ENCODE measurements around the gene FLNB. TPM values are rescaled to one million over a fixed set of nuclear protein-coding genes. Genes with fewer than 3 reads are reported as not detected.

FLNB gene
- total RNA-seq, 1 donor from 2014 or later: 34.8 TPM

DNA sequence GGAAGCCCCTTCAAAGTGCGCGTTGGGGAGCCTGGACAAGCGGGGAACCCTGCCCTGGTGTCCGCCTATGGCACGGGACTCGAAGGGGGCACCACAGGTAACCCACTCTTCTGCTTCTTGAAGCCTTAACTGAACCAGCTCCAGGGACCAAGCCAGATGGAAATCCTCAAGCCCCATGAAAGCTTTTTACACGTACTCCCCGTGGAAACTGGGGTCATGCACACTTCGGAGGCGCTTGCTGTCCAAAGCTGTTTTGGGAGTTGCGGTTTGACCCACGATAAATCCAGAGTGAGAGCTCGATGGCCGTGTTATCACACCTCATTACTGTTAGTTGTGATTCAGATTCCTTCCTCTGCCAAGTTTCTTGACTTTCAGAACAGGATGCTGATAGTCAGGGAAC lies 155.0 kb downstream of the FLNB start:
- H3K4me3 ChIP-seq: no peak overlapping the region
- H3K36me3 ChIP-seq: peaks cover 36% of the 10 kb centered on the region
- H3K27me3 ChIP-seq (ENCODE audit: low read depth): no peaks in the 10 kb centered on the region
- no peaks in the 10 kb centered on the region for H3K9me3 ChIP-seq (replicated peaks)
- DNase-seq: no peak
- intact Hi-C loops (cut with micrococcal nuclease): no loop called here
- TF ChIP-seq, protein P1, sequence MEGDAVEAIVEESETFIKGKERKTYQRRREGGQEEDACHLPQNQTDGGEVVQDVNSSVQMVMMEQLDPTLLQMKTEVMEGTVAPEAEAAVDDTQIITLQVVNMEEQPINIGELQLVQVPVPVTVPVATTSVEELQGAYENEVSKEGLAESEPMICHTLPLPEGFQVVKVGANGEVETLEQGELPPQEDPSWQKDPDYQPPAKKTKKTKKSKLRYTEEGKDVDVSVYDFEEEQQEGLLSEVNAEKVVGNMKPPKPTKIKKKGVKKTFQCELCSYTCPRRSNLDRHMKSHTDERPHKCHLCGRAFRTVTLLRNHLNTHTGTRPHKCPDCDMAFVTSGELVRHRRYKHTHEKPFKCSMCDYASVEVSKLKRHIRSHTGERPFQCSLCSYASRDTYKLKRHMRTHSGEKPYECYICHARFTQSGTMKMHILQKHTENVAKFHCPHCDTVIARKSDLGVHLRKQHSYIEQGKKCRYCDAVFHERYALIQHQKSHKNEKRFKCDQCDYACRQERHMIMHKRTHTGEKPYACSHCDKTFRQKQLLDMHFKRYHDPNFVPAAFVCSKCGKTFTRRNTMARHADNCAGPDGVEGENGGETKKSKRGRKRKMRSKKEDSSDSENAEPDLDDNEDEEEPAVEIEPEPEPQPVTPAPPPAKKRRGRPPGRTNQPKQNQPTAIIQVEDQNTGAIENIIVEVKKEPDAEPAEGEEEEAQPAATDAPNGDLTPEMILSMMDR (IDR thresholded peaks at IDR 0.05; ENCODE audit: borderline replicate concordance): no peak
- peaks cover 67% of the 10 kb centered on the region for H3K4me1 ChIP-seq
- H3K27ac ChIP-seq (replicated peaks): peak overlapping the region; percentile 88

DNA sequence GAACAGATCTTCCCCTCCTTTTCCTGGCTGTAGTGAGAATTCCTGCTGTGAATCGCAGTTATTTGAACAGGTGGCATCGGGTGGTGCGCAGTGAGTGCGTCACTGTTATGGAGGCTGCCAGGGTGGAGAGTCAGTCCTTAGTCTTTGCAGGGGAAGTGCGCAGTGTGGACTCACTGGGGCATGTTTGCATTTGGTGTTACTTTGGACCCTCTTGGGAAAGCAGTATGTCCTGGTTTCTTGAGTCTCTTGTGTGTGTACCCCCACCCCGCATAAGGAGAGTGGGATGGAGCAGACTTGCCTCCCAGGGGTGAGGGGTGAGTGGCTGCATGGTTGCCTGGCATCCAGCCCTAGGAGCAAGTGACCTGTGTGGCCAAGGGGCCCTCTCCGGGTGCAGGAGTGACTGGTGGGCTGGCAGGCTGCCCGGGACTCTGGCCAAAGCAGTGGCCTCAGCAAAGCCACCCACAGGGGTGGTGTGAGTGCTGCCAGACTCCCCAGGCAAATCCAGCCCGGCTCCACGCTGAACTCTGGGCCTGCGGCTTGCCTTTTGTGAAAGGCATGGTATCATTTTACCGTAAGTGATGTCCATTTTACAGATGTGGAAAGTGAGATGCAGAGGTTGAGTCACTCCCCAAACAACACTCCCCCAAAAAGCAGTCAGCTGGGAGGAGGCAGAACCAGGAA lies 156.1 kb downstream of the FLNB start:
- TF ChIP-seq, protein P1 (IDR thresholded peaks at IDR 0.05; ENCODE audit: borderline replicate concordance): no peak
- Histone ChIP-seq H3K9me3 (replicated peaks) (no peaks in the 10 kb centered on the region), H3K4me3 (peak overlapping the region; percentile 44), H3K4me1 (peaks cover 70% of the 10 kb centered on the region), H3K27me3 (ENCODE audit: low read depth) (no peaks in the 10 kb centered on the region), H3K27ac (replicated peaks) (peak overlapping the region; percentile 88), H3K36me3 (peaks cover 38% of the 10 kb centered on the region)
- intact Hi-C loops (cut with micrococcal nuclease): no loop called here
- DNase-seq: peak; percentile 85

DNA sequence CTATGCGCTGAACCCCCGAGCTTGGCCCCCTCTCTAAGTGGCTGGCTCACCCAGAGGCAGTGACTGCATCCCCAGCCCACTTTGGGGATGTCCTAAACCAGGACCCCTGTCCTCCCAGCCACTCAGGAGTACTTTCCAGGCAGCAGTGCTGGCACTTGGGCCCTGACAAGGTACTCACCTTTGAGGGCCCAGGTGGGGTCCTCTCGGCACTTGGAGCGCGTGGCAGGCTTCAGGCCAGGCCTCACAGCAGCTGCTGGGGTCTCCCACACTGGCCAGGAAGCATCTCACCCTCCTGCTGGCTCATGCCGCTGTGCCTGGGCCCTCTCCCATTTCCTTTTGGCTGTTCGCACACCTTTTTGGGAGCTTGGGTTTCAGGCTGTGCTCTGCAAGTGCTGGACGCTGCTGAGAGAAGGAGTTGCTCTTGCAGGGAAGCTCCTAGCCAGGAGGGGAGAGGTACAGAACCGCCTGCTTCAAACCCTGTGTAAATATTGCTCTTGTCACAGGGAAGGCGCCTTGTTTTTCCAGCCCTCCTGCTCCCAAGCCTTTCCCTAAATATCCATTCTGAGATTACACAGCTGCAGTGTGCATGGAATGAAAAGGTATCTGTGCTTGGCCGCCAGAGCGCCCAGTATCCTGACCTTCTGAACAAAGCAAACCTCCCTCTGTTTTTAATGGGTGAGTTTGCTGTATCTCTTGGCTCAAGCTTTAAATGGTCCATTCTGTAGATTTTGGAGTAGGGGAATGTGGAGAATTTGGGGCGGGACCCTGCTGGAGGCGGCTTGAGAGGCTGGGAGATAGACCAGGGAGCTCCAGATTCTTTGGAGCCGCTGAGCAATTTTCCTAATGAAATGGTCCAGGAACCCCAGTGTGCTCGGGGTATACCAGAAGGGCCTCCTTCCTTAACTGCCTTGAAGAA lies 156.9 kb downstream of the FLNB start:
- intact Hi-C loops (cut with micrococcal nuclease): no loop called here
- peak overlapping the region; percentile 88 for H3K27ac ChIP-seq (replicated peaks)
- peaks cover 70% of the 10 kb centered on the region for H3K4me1 ChIP-seq
- H3K27me3 ChIP-seq (ENCODE audit: low read depth): no peaks in the 10 kb centered on the region
- peaks cover 38% of the 10 kb centered on the region for H3K36me3 ChIP-seq
- H3K4me3 ChIP-seq: peak overlapping the region; percentile 44
- H3K9me3 ChIP-seq (replicated peaks): no peaks in the 10 kb centered on the region
- DNase-seq: no peak
- TF ChIP-seq, protein P1 (IDR thresholded peaks at IDR 0.05; ENCODE audit: borderline replicate concordance): no peak

DNA sequence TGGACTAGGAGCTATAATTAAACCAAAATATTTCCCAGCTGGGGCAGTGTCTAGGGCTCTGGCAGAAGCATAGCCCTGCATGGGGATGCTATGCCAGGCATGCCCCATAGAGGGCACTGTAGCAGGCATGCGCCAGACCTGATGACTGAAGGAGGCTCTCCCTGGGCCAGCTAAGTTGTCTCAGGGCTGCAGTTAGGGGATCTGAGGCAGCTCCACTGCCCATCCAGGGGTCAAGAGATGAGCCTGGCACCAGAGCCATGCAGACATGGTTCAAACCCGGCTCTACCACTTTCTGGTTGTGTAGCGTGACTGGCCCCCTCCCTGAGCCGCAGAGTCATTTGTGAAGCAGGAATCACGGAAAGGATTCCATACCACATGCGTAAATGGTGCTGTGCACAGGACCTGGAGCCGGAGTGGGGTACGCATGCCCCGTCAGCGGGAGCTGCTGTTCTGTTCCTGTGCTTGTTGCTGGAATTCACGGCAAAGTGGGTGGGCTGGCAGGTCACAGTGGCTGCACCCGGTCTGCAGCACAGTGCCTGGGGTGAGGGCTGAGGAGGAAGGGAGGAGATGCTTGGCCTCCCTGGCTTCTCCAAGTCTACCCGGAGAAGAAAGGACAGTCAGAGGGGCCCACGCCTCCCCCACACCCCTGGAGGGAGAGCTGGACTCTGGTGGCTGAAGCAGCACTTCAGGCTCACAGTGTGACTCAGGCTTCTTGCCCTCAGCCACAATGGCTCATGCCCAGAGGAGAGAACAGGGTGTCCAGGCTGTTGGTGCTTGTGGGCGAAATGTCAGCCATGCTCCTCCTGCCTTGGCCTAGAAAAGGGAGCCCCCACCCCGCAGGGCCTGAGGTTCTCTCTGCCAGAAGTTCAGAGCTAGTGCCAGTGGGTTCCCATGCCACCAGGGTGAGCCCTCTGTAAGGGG lies 159.5 kb downstream of the FLNB start:
- Histone ChIP-seq H3K4me3 (no peak overlapping the region), H3K4me1 (peaks cover 58% of the 10 kb centered on the region), H3K9me3 (replicated peaks) (no peaks in the 10 kb centered on the region), H3K27me3 (ENCODE audit: low read depth) (no peaks in the 10 kb centered on the region), H3K27ac (replicated peaks) (peak overlapping the region; percentile 88), H3K36me3 (peaks cover 40% of the 10 kb centered on the region)
- intact Hi-C loops (cut with micrococcal nuclease): no loop called here
- DNase-seq: peak; percentile 68
- TF ChIP-seq, protein P1 (IDR thresholded peaks at IDR 0.05; ENCODE audit: borderline replicate concordance): peak; percentile 89

DNA sequence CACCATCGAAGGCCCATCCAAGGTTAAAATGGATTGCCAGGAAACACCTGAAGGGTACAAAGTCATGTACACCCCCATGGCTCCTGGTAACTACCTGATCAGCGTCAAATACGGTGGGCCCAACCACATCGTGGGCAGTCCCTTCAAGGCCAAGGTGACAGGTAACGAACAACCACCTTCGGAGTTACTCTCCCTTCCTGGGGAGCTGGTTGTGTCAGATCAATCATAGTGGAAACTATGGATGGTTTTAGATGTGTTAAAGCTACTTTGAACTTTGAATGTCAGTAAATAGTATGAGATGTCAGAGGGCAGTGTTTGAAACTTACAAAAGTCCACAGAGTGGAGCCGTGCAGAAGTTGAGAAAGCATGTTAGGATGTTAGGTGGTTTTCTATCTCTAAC lies 160.3 kb downstream of the FLNB start:
- peak overlapping the region; percentile 88 for H3K27ac ChIP-seq (replicated peaks)
- no peak for DNase-seq
- no peaks in the 10 kb centered on the region for H3K9me3 ChIP-seq (replicated peaks)
- H3K27me3 ChIP-seq (ENCODE audit: low read depth): no peaks in the 10 kb centered on the region
- no peak overlapping the region for H3K4me3 ChIP-seq
- intact Hi-C loops (cut with micrococcal nuclease): no loop called here
- TF ChIP-seq, protein P1 (IDR thresholded peaks at IDR 0.05; ENCODE audit: borderline replicate concordance): no peak
- H3K36me3 ChIP-seq: peaks cover 39% of the 10 kb centered on the region
- peaks cover 53% of the 10 kb centered on the region for H3K4me1 ChIP-seq

Measured in left ventricle myocardium inferior (tissue), 1 donor.